Stimulated activated CD4-positive, alpha-beta T cell treated with anti-CD3 and anti-CD28 coated beads, Interleukin-12 subunit alpha, Interleukin-12 subunit beta, amount 100 ng/mL, for 24 hours (primary cell): ENCODE measurements around the gene CFAP54.

ENCODE experiments used
- DNase-seq, 2 experiments: peaks; one replicate each; pipeline ENCODE4 v3.0.0-alpha.2; 2020; ENCODE audit warnings: low read depth in 2 of 2

CFAP54 gene

GRCh38 chr12:96824074-96824837 lies 334.9 kb downstream of the CFAP54 start:
- DNase-seq: no peak

- no peak for DNase-seq
Observed at GRCh38 chr12:96824838-96825236, 335.5 kb downstream of the CFAP54 start.

- no peak for DNase-seq
Observed at GRCh38 chr12:96828169-96828789, 338.9 kb downstream of the CFAP54 start.

GRCh38 chr12:96829354-96829753 lies 340.0 kb downstream of the CFAP54 start:
- DNase-seq: no peak

DNA sequence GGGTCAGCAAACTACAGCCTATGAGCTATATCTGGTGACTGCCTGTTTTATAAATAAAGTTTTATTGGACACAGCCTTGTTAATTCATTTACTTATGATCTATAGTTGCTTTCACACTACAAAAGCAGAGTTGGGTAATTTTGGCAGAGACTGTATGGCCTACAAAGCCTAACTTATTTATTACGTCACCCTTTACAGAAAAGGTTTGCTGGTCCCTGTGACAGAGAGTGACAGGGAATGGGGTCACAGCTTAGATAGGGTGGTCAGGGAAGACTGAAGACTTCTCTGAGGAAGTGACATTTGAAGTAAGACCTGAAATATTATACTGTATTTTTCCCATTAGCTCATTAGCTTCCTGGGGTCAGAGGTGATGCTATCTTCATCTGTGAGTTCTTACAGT lies 342.0 kb downstream of the CFAP54 start:
- no peak for DNase-seq

GRCh38 chr12:96846293-96846692 lies 356.9 kb downstream of the CFAP54 start:
- no peak for DNase-seq

DNA sequence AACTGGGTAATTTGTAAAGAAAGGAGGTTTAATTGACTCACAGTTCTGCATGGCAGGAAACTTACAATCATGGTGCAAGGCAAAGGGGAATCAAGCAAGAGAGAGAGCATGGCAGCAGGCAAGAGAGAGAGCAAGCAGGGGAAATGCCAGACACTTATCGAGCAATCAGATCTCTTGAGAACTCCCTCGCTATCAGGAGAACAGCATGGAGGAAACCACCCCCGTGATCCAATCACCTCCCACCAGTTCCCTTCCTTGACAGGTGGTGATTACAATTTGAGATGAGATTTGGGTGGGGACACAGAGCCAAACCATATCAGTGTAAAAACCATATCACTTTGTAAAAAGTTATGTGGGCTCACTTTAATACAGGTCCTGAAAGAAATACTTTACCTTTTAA lies 361.3 kb downstream of the CFAP54 start:
- no peak for DNase-seq

DNA sequence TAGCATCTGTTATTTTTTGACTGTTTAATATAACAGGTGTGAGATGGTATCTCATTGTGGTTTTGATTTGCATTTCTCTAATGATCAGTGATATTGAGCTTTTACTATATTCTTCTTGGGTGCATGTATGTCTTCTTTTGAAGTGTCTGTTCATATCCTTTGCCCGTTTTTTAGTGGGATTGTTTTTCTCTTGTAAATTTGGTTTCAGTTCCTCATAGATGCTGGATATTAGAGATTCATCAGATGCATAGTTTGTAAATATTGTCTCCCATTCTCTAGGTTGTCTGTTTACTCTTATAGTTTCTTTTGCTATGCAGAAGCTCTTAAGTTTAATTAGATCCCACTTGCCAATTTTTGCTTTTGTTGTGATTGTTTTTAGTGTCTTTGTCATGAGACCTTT lies 368.8 kb downstream of the CFAP54 start:
- no peak for DNase-seq

DNA sequence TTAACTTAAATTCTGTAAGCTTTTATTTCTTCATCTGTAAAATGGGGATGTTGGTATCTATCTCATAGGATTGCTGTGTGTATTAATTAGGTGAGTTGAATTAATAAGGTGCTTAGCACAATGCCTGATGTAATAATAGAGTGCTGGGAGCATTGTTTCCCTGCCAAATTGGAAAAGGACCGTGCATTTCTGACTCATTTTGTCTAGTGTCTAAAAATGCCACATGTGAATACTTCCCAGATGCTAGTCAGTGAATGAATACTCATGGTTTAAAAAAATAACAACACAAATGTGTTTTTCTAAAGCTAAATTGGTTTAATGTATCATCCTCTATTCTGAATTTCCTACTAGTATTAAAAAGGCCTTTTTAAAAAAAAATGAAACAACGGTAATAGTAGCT lies 372.3 kb downstream of the CFAP54 start:
- DNase-seq: no peak

GRCh38 chr12:96862326-96862725 lies 372.9 kb downstream of the CFAP54 start:
- no peak for DNase-seq

- DNase-seq: no peak
Observed at GRCh38 chr12:96864335-96864734, 375.0 kb downstream of the CFAP54 start.

DNA sequence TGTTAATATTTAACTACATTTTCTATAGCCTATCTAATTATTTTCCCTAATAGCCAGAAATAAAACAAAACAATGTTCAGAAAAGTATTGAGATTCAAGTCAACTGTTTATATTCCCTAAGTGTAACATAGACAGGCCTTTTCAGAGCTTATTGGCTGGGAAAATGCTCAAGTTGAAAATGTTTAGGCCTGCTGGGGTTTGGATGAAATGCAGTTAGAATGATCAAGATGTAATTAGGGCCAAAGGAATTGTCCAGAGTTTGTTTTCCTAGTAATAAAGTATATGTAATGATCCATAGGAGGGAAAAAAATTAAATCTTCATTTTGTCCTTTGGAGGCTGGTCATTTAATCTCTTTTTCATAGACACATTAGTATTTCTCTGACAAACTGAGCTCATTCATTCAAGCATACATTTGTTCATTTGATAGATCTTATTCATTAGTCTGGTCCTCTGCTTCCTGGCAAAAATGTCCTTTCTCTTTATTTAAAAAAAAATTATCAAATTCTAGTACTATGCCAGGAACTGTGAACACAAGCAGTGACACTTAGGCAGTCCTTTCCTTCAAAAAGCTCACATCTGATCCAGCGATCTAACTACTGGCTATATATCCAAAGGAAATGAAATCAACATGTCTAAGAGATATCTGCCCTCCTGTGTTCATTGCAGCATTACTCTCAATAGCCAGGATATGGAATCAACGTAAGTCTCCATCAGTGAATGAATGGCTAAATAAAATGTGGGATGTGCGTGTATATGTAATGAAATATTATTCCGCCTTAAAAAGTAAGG lies 377.6 kb downstream of the CFAP54 start:
- no peak for DNase-seq

DNA sequence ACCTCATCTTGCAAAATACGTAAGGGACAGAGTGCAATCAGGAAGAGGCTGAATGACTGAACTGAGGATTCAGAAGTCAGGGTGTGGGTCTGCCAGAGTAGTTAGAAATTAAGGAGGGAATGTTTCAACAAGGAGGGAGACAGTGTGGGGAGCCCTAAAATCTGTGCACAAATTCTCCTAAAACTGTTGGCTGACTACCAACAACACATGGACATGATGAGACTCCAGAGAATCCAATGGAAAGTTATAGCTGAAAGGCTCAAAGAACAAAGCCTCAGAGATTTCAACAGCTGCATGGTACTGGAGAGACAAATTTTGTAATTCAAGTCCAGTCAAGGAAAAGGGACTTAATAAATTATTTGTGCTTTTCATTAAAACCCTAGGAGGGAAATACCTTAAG lies 381.6 kb downstream of the CFAP54 start:
- DNase-seq: no peak

GRCh38 chr12:96872961-96873360 lies 383.6 kb downstream of the CFAP54 start:
- no peak for DNase-seq

DNA sequence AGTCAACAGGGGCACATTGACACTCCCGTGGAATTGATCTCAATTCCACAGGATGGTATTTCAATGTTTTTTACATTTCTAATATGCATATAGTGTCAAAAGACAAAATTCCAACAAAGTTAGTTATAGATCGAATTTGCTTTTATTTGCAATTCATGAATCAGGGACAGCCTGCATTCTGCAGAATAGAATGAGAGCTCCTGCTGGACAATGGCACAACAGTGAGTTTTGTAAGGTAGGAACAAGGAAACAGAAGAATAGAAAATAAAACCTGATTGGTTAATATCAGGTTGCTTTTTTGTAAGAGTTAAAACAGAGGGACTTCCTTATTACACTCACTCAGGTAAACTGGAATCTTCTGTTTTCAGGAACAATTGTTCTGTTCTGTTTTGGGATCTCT lies 384.8 kb downstream of the CFAP54 start:
- DNase-seq: no peak

- no peak for DNase-seq
Observed at GRCh38 chr12:96876966-96877365, 387.6 kb downstream of the CFAP54 start.

GRCh38 chr12:96878704-96879103 lies 389.3 kb downstream of the CFAP54 start:
- no peak for DNase-seq

- no peak for DNase-seq
Observed at GRCh38 chr12:96879301-96879700, 389.9 kb downstream of the CFAP54 start.

- DNase-seq: no peak
Observed at GRCh38 chr12:96880220-96880619, 390.8 kb downstream of the CFAP54 start.

GRCh38 chr12:96881608-96882007 lies 392.2 kb downstream of the CFAP54 start:
- DNase-seq: no peak

DNA sequence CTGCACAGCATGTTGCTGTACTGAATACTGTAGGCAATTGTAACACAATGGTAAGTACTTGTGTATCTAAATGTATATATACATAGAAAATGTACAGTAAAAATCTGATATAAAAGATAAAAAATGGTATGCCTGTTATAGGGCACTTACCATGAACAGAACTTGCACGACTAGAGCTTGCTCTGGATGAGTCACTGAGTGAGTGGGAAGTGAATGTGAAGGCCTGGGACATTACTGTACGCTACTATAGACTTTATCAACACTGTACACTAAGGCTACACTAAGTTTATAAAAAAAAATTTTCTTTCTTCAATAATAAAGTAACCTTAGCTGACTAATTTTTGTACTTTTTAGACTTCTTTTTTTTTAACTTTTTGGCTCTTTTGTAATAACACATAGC lies 393.5 kb downstream of the CFAP54 start:
- no peak for DNase-seq

DNA sequence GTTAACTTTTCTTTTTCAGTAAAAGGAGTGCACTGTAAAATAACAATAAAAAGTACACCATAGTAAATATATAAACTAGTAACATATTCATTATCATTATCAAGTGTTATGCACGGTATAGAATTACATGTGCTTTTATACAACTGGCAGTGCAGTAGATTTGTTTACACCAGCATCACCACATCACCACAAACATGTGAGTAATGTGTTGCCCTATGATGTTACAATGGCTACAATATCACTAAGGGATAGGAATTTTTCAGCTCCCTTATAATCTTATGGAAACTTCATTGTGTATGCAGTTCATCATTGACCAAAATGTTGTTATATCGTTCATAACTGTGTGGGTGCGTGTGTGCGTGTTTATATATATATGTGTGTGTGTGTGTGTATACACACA lies 394.2 kb downstream of the CFAP54 start:
- DNase-seq: no peak
